ENCODE results near the gene TMEM184A. TPM values are rescaled to one million over a fixed set of nuclear protein-coding genes. Genes with fewer than 3 reads are reported as not detected.

The TMEM184A gene
- not detected for total RNA-seq

DNA sequence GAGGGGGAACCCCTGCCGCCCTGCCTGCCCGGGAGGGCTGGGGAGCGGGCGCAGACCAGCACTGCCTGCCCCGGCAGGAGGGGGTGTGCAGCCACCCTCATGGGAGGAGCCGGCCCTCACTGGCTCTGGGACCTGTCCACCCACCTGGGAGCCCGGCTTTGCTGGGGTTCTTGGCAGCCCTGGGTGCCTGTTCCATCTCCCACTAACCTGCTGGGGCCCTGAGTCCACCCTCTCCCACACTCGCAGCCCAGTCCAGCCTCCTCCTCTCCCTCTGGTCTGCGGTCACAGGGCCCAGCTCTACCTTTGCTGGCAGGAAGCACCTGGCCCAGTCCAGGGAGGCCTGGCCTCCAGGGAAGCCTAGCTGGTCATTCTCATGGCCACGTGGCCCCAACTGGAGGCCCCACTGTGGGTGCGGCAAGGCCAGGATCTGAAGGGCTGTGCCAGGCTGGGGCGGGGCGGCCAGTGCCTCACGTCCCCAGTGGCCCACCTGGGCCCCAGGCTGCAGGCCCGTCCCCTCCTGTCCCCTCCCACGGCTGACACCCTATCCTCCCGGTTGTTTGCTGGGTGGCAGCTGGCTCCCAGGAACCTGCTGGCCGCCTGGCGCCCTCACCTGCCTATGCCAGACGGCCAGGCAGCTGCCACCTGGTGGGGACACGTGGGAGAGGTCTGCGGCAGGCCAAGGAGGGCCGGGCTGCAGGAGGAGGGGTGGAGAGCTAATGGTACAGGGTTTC lies at the start of gene TMEM184A:
TSS of gene TMEM184A (minus strand) at position 393 of the 731 bp plus-strand sequence. CDS start 721 bp downstream, outside the sequence.

DNA sequence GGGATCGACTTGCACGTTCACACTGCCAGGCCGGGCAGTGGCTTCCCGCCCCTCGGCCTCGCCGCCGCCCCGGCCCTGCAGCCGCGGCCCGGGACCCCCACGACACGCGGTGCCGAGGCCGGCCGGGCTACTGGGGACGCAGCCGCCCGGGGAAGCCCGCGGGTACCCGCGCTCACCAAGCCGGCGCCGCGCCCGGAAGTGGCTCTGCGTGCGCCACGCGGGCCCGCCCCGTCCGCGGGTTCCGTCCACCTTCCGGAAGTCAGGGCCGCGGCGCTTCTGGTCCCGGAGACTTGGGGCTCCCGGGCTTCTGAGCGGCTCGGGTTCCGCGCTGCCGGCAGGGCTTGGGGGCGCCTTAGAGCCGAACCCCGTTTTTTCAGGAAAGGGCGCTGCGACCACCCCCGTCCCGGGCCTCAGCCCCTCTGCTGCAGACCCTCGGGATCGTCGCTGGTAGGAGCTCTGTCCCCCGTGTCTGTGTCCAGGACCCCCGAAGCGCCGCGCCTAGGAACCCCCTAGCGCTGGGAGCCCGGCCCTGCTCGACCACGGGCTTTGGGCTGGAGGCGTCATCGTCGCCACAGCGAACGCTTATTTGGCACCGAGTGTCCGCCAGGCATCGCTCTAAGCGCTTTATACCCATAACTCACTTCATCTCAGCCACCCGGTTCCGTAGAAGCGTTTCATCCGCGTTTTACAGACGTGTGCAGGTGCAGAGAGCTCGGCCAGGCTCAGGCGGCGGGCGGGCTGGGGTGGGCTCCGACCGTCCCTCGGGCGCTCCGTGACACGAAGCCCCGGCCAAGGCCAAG lies 14.0 kb upstream of the TMEM184A start, which contains the start of gene PSMG3:
TSS of gene PSMG3 (minus strand) at position 200 of the 800 bp plus-strand sequence. CDS start 693 bp downstream, outside the sequence.

DNA sequence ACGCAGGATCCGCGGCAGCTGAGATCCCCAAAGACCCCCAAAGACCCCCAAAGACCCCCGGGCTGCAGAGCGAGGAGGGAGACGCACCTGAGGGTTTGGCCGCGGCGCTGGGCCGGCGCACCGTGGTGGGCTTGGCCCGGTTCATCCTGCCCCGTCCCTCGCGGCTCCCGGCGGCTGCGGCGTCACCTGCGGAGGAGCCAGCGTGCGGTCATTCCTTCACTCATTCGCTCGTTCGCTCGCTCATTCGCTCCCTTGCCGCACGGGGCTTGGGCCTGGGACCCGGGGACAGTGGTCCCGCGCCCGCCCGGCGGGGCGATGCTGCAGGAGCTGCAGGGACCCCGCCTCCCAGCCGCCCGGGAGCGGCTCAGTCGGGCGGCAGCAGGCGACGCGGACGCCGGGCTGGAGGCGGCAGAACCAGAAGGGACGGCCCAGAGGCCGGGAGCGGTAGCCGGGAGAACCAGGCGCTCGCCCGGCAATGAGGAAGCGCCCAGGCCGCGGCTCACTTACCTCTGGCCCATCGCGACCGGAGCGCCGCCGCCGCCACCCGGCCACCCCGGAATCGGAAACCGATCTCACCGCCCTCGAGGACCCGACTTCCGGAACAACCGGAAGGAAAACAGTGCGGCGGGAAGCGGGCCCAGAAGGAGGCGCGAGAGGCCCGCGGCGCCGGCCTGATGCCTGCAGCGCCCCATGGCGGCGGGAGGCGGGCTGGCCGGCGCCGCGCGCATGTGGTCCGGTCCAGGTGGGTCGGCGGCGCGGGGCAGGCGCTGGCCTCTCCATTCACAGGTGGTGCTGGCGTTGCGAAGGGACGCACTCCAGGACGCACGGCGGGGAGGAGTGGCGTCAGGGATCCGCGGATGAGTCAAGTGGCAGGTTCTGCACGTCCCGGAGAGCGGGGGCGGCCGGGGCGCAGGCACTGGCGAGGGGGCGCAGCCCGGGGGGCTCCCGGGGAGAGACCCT lies 51.9 kb downstream of the TMEM184A start, which contains the start of gene INTS1:
TSS of gene INTS1 (minus strand) at position 574 of the 960 bp plus-strand sequence. CDS start at position 145, 429 bp downstream.

Other genes starting within 250 kb of the TMEM184A start
- 1 to 10 TPM; 2.0 TPM for gene MICALL2, start 96.7 kb downstream of the TMEM184A start, total RNA-seq
- 10 to 100 TPM; 88.2 to 88.4 TPM for gene INTS1, start 51.8 kb downstream of the TMEM184A start, total RNA-seq
- gene MAFK, start 25.5 kb downstream of the TMEM184A start, total RNA-seq: 10 to 100 TPM; 31.0 to 33.6 TPM
- gene PSMG3, start 13.8 kb upstream of the TMEM184A start, total RNA-seq: 10 to 100 TPM; 24.5 to 26.2 TPM
- gene ELFN1, start 114.1 kb upstream of the TMEM184A start, total RNA-seq: under 1 TPM in 1 of 2 experiments, not detected in 1; 0.05 TPM